K562 (cell line): ENCODE data around the gene TMEM131. TPM values are rescaled to one million over a fixed set of nuclear protein-coding genes. Genes with fewer than 3 reads are reported as not detected.

ENCODE experiments used
- ATAC-seq: fragments of 200-7000 bp; cut with Tn5 transposase; 3 replicates; pipeline ENCODE4 v1.9.1; 2020; ENCODE audit warnings: moderate library complexity
- BruUV-seq: library from RNA; stranded (reverse); fragments of 400-500 nt; replicated peaks from 2 replicates; lab custom pipeline; 2021; lab: Mats Ljungman, UMichigan
- CTCF ChIA-PET: fragments of 300-600 bp; formaldehyde crosslinking; extraction: SDS; loops from one replicate; lab custom pipeline; 2021; ENCODE audit warnings: low intra/inter-chr PET ratio; lab: Yijun Ruan, JAX
- POLR2A ChIA-PET: fragments of 300-600, 350-650 bp; sonication (Branson Sonifier 250); formaldehyde crosslinking; extraction: SDS; loops from one replicate; lab custom pipeline; 2021; ENCODE audit warnings: antibody characterized with exemption, inconsistent platforms; lab: Yijun Ruan, JAX
- DNase-seq, 4 experiments: peaks; one replicate each; pipeline versions ENCODE4 v3.0.0 to v3.0.0-alpha.2; 2011 to 2018; ENCODE audit warnings: low spot score in 3 of 4, mixed read lengths in 3 of 4; ENCODE audit errors: extremely low read depth in 1 of 4
- FAIRE-seq: peaks from 2 replicates; lab custom pipeline; 2011; peaks lifted over from hg19 to GRCh38; lab: Jason Lieb, UNC
- H2AFZ ChIP-seq: 2 replicates; pipeline ENCODE4 v1.6.0; 2011; ENCODE audit warnings: low read depth, low read length, control low read depth, inconsistent platforms
- H3K27ac ChIP-seq: fragments of 200-600 bp; 3 replicates; pipeline ENCODE4 v1.8.0; 2011; ENCODE audit warnings: low read depth, mild to moderate bottlenecking, control low read depth, inconsistent platforms, low read length, moderate library complexity, mixed read lengths; ENCODE audit errors: extremely low read depth
- H3K27me3 ChIP-seq, 2 experiments: fragments of 300-600 bp in 1 of 2; 2 replicates in 1 of 2; 3 replicates in 1 of 2; pipeline versions ENCODE4 v1.6.0 to v1.8.0; 2011; ENCODE audit warnings: inconsistent platforms in 2 of 2, low read length in 2 of 2, mild to moderate bottlenecking in 1 of 2, mixed read lengths in 1 of 2, moderate library complexity in 1 of 2; ENCODE audit not compliant: control insufficient read depth in 2 of 2, insufficient read depth in 2 of 2
- H3K36me3 ChIP-seq: fragments of 300-600 bp; 3 replicates; pipeline ENCODE4 v1.8.0; 2011; ENCODE audit warnings: mild to moderate bottlenecking, low read length, inconsistent platforms; ENCODE audit not compliant: control insufficient read depth, insufficient read depth
- H3K4me1 ChIP-seq, 2 experiments: fragments of 200-600 bp in 1 of 2; replicated peaks in 1 of 2; 2 replicates in 1 of 2; 3 replicates in 1 of 2; pipeline versions ENCODE4 v1.5.1 to v1.8.0; 2011; ENCODE audit warnings: inconsistent platforms in 2 of 2, low read length in 2 of 2, mild to moderate bottlenecking in 1 of 2, mixed read lengths in 1 of 2, moderate library complexity in 1 of 2; ENCODE audit not compliant: control insufficient read depth in 2 of 2, insufficient read depth in 2 of 2
- H3K4me2 ChIP-seq: 2 replicates; pipeline ENCODE4 v1.6.1; 2011; ENCODE audit warnings: low read length, control low read depth, inconsistent platforms, mixed read lengths; ENCODE audit not compliant: insufficient read depth
- H3K4me3 ChIP-seq: fragments of 200-600 bp; sonication (generic), shearing (Covaris generic); 2 replicates; pipeline ENCODE4 v1.5.1; 2016; ENCODE audit warnings: control low read depth, inconsistent platforms
- H3K79me2 ChIP-seq: fragments of 200-600 bp; 3 replicates; pipeline ENCODE4 v1.8.0; 2011; ENCODE audit warnings: low read length, inconsistent platforms; ENCODE audit not compliant: control insufficient read depth, insufficient read depth
- H3K9ac ChIP-seq, 2 experiments: 2 replicates each; pipeline versions ENCODE4 v1.6.0 to v1.6.1; 2011; ENCODE audit warnings: low read depth in 2 of 2, low read length in 2 of 2, control low read depth in 1 of 2, inconsistent platforms in 1 of 2, mild to moderate bottlenecking in 1 of 2, mixed read lengths in 1 of 2; ENCODE audit not compliant: insufficient read depth in 1 of 2
- H3K9me1 ChIP-seq: one replicate; pipeline ENCODE4 v1.6.0; 2011; ENCODE audit warnings: inconsistent platforms, mild to moderate bottlenecking, low read length, moderate library complexity; ENCODE audit not compliant: control insufficient read depth, insufficient read depth
- H3K9me3 ChIP-seq: replicated peaks from 2 replicates; pipeline ENCODE4 v1.5.1; 2011; ENCODE audit warnings: low read depth, low read length, inconsistent platforms; ENCODE audit not compliant: control insufficient read depth, insufficient read depth
- H4K20me1 ChIP-seq: replicated peaks from 2 replicates; pipeline ENCODE4 v1.6.1; 2011; ENCODE audit warnings: low read length, inconsistent platforms, mixed read lengths; ENCODE audit not compliant: control insufficient read depth, insufficient read depth
- MIER1 ChIP-seq: fragments of 450-650 bp; IDR thresholded peaks from 2 replicates; pipeline ENCODE4 v1.6.1; 2016; ENCODE audit warnings: antibody characterized with exemption, mild to moderate bottlenecking, low read depth
- NELFE ChIP-seq: IDR thresholded peaks from 2 replicates; pipeline ENCODE4 v1.6.1; 2011; ENCODE audit warnings: mild to moderate bottlenecking; ENCODE audit not compliant: insufficient read depth, insufficient read length
- WGBS: fragments of 100-300 bp; shearing (Covaris generic); methylation state at CpG from one replicate; pipeline ENCODE4 v1.1.6; 2016; ENCODE audit warnings: low coverage, mixed read lengths; ENCODE audit not compliant: insufficient coverage; ENCODE audit errors: missing lambda C conversion rate; 5-methylcytosine and 5-hydroxymethylcytosine counted together
- in situ Hi-C: fragments of 300-500 bp; cut with MboI; formaldehyde crosslinking; loops from 4 replicates; pipeline ENCODE4 v1.15.0; 2018; ENCODE audit warnings: inconsistent platforms, mixed read lengths
- intact Hi-C: fragments of 100-400 bp; cut with micrococcal nuclease; formaldehyde crosslinking; loops from 2 replicates; pipeline ENCODE4 v1.14.2; 2022
- polyA plus RNA-seq, 8 experiments: library from polyadenylated mRNA; depleted of rRNA in 4 of 8; stranded (reverse) in 5 of 8; unstranded in 3 of 8; fragments of >200 nt; fragmentation: Nextera tagmentation in 2 of 8; fragmentation: Illumina TruSeq in 1 of 8; extraction: Ambion mirVana in 2 of 8; extraction: Trizol in 1 of 8; gene quantifications; 2 replicates each; pipeline versions ENCODE4 v1.2.1 to v1.2.3, GENCODE V29; 2011 to 2014; ENCODE audit warnings: inconsistent platforms in 1 of 8, missing spikeins in 1 of 8
- total RNA-seq, 7 experiments: library from RNA; depleted of rRNA in 6 of 7; stranded (reverse); fragments of >200 nt in 6 of 7; fragmentation: Illumina TruSeq in 2 of 7; extraction: Trizol in 2 of 7; gene quantifications; 2 replicates each; pipeline versions ENCODE4 v1.2.1 to v1.2.3, GENCODE V29; 2011 to 2021; ENCODE audit warnings: low replicate concordance in 1 of 7
- TF ChIP-seq, protein P1 (sequence below): fragments of 450-650 bp; conservative IDR thresholded peaks from 2 replicates; pipeline ENCODE4 v1.6.1; 2016; ENCODE audit warnings: missing genetic modification characterization, low read depth, mild to moderate bottlenecking, missing compliant biosample characterization, moderate library complexity
- TF ChIP-seq, protein P2 (sequence below): fragments of 250-450 bp; sonication (Bioruptor Pico); IDR thresholded peaks from 2 replicates; pipeline ENCODE4 v1.6.1; 2021; ENCODE audit warnings: mild to moderate bottlenecking

TMEM131 gene
- total and polyA plus RNA-seq, 9 of the 15 experiments (the other 6 are each of a cell fraction or from before 2014, with no cell fraction given), result 2.5 to 21.1 (median 12.4) TPM

DNA sequence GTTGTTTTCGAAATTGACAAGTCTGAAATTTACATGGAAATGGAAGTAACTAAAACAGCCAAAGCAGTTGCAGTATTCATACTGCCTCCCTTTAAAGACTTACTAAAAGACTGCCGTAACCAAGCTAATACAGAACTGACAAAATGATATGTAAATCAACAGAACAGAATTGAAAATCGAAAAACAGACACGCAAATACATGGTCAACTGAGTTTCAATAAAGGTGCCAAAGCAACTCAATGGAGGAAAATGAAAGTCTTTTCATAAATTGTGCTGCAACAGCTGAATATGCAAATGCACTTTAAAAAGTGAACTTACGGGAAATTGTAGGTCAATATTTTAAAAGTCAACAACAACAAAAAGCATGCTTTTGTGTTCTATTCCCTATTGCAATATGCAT lies 34.2 kb downstream of the TMEM131 start:
- H3K4me2 ChIP-seq, result no peak overlapping the region
- H3K9me3 ChIP-seq, result no peaks in the 10 kb centered on the region
- no peaks in the 10 kb centered on the region for H3K36me3 ChIP-seq
- H3K9ac ChIP-seq, result no peak overlapping the region
- H3K79me2 ChIP-seq, result peaks cover 59% of the 10 kb centered on the region
- H3K9me1 ChIP-seq, result no peaks in the 10 kb centered on the region
- FAIRE-seq (no peak), ATAC-seq (no peak), DNase-seq (no peak)
- intact Hi-C loops, result no loop called here
- no peaks in the 10 kb centered on the region; the same call in 1 of the 2 replicates for H4K20me1 ChIP-seq
- WGBS, result 62% methylated on average over 5 of the region's 5 CpGs
- ChIA-PET POLR2A (no interaction called here), CTCF (no interaction called here)
- in situ Hi-C loops, result no loop called here
- H3K4me1 ChIP-seq, result no peaks in the 10 kb centered on the region
- H3K27ac ChIP-seq, result no peak overlapping the region
- H3K4me3 ChIP-seq, result no peak overlapping the region
- BruUV-seq, result no TSS peak
- H2AFZ ChIP-seq, result no peak overlapping the region
- TF ChIP-seq NELFE (no peak), MIER1 (no peak)
- TF ChIP-seq, protein P1, sequence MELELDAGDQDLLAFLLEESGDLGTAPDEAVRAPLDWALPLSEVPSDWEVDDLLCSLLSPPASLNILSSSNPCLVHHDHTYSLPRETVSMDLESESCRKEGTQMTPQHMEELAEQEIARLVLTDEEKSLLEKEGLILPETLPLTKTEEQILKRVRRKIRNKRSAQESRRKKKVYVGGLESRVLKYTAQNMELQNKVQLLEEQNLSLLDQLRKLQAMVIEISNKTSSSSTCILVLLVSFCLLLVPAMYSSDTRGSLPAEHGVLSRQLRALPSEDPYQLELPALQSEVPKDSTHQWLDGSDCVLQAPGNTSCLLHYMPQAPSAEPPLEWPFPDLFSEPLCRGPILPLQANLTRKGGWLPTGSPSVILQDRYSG (tag), result no peak
- TF ChIP-seq, protein P2, sequence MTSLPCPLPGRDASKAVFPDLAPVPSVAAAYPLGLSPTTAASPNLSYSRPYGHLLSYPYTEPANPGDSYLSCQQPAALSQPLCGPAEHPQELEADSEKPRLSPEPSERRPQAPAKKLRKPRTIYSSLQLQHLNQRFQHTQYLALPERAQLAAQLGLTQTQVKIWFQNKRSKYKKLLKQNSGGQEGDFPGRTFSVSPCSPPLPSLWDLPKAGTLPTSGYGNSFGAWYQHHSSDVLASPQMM (CRISPR knock-in tag), result no peak
- H3K27me3 ChIP-seq, result no peaks in the 10 kb centered on the region
